Measurements from ENCODE around the gene BCL2L1.
"Not testable (repeated sequence)": the region's sequence is repeated elsewhere in the genome, so short reads cannot be mapped to it uniquely, and the experiment has no call there.

DNA sequence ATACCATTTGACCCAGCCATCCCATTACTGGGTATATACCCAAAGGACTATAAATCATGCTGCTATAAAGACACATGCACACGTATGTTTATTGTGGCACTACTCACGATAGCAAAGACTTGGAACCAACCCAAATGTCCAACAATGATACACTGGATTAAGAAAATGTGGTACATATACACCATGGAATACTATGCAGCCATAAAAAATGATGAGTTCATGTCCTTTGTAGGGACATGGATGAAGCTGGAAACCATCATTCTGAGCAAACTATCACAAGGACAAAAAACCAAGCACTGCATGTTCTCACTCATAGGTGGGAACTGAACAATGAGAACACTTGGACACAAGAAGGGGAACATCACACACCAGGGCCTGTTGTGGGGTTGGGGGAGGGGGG, 94.6 kb downstream of the BCL2L1 start:
- TF ChIP-seq CTCF (IDR thresholded peaks at IDR 0.05); ZFX (IDR thresholded peaks at IDR 0.05; ENCODE audit: borderline replicate concordance): not testable (repeated sequence)

All from 22Rv1 (cell line).